Caco-2 (cell line): ENCODE results near the gene RASSF7. TPM values are rescaled to one million over a fixed set of nuclear protein-coding genes. Genes with fewer than 3 reads are reported as not detected.

ENCODE experiments used
- BruUV-seq: library from RNA; stranded (reverse); fragments of 400-500 nt; replicated peaks from 2 replicates; lab custom pipeline; 2021; lab: Mats Ljungman, UMichigan
- CTCF ChIA-PET: fragments of 300-600 bp; sonication (Branson Sonifier 250); formaldehyde crosslinking; loops from one replicate; lab custom pipeline; 2022; ENCODE audit warnings: antibody characterized with exemption; lab: Charles Lee
- POLR2A ChIA-PET: fragments of 300-600 bp; sonication (Branson Sonifier 250); formaldehyde crosslinking; loops from one replicate; lab custom pipeline; 2022; ENCODE audit warnings: antibody characterized with exemption; lab: Charles Lee
- DNase-seq, 2 experiments: peaks; one replicate each; pipeline versions ENCODE4 v3.0.0 to v3.0.0-alpha.2; 2020 to 2022
- H3K27me3 ChIP-seq: replicated peaks from 2 replicates; pipeline ENCODE4 v1.6.0; 2011; ENCODE audit warnings: low read length; ENCODE audit not compliant: control insufficient read depth, insufficient read depth
- H3K36me3 ChIP-seq: 2 replicates; pipeline ENCODE4 v1.5.1; 2011; ENCODE audit warnings: low read length; ENCODE audit not compliant: control insufficient read depth, insufficient read depth
- H3K4me1 ChIP-seq: fragments of 250-450 bp; sonication (Bioruptor Pico); 2 replicates; pipeline ENCODE4 v1.5.1; 2020; ENCODE audit warnings: mild to moderate bottlenecking
- H3K4me3 ChIP-seq: 2 replicates; pipeline ENCODE4 v1.5.1; 2011; ENCODE audit warnings: low read depth, mild to moderate bottlenecking, control low read depth, low read length
- H3K9me3 ChIP-seq: fragments of 250-450 bp; sonication (Bioruptor Pico); 2 replicates; pipeline ENCODE4 v1.5.1; 2020; ENCODE audit warnings: mild to moderate bottlenecking, moderate library complexity
- H3K27ac Mint-ChIP-seq: one replicate; pipeline ENCODE4 v1.8.0; 2022; ENCODE audit warnings: mixed read lengths; ENCODE audit not compliant: unreplicated experiment
- H3K27me3 Mint-ChIP-seq: one replicate; pipeline ENCODE4 v1.8.0; 2022; ENCODE audit warnings: mixed read lengths; ENCODE audit not compliant: insufficient read depth, unreplicated experiment
- H3K36me3 Mint-ChIP-seq: one replicate; pipeline ENCODE4 v1.8.0; 2022; ENCODE audit warnings: mild to moderate bottlenecking, mixed read lengths; ENCODE audit not compliant: insufficient read depth, unreplicated experiment
- H3K4me1 Mint-ChIP-seq: one replicate; pipeline ENCODE4 v1.8.0; 2022; ENCODE audit warnings: low read depth, mixed read lengths; ENCODE audit not compliant: unreplicated experiment
- H3K4me3 Mint-ChIP-seq: one replicate; pipeline ENCODE4 v1.8.0; 2022; ENCODE audit warnings: mild to moderate bottlenecking, moderate library complexity, mixed read lengths; ENCODE audit not compliant: unreplicated experiment
- H3K9me3 Mint-ChIP-seq: one replicate; pipeline ENCODE4 v1.8.0; 2022; ENCODE audit warnings: mixed read lengths; ENCODE audit not compliant: unreplicated experiment
- intact Hi-C: fragments of 100-400 bp; cut with micrococcal nuclease; formaldehyde crosslinking; loops from one replicate; pipeline ENCODE4 v1.10.0; 2022; ENCODE audit not compliant: unreplicated experiment
- total RNA-seq: library from RNA; stranded (reverse); gene quantifications from 2 replicates; pipeline ENCODE4 v1.2.3, GENCODE V29; 2022
- TF ChIP-seq, protein P1 (sequence below), 2 experiments: fragments of 200-600 bp in 1 of 2; IDR thresholded peaks; 1 replicate in 1 of 2; 2 replicates in 1 of 2; pipeline versions ENCODE4 v1.5.1 to v1.8.0; 2011 to 2022; ENCODE audit warnings: antibody characterized with exemption in 1 of 2, control low read depth in 1 of 2, inconsistent platforms in 1 of 2, low read depth in 1 of 2, low read length in 1 of 2, mild to moderate bottlenecking in 1 of 2, moderate library complexity in 1 of 2; ENCODE audit not compliant: insufficient read depth in 1 of 2, severe bottlenecking in 1 of 2, unreplicated experiment in 1 of 2

RASSF7 gene
- total RNA-seq, 1 experiment from 2014 or later, result 65.5 TPM

- Mint-ChIP-seq H3K4me1 (no peaks in the 10 kb centered on the region), H3K4me3 (no peak overlapping the region), H3K27ac (peak overlapping the region; percentile 69), H3K36me3 (peaks cover 94% of the 10 kb centered on the region), H3K9me3 (no peaks in the 10 kb centered on the region), H3K27me3 (no peaks in the 10 kb centered on the region)
- H3K9me3 ChIP-seq, result no peaks in the 10 kb centered on the region
- H3K27me3 ChIP-seq, result no peaks in the 10 kb centered on the region
- no peak for DNase-seq
- ChIA-PET CTCF (no interaction called here), POLR2A (interaction anchor here (0.6 kb wide), 1 partner anchor 17 kb away, joined by 3 read pairs; no protein-coding TSS in a partner anchor)
- H3K4me1 ChIP-seq, result peaks cover under 1% of the 10 kb centered on the region; the same call in 1 of the 2 replicates
- intact Hi-C loops, result no loop called here
- H3K36me3 ChIP-seq, result peaks cover 18% of the 10 kb centered on the region
- no peak overlapping the region for H3K4me3 ChIP-seq
- BruUV-seq, result no TSS peak
- TF ChIP-seq, protein P1, sequence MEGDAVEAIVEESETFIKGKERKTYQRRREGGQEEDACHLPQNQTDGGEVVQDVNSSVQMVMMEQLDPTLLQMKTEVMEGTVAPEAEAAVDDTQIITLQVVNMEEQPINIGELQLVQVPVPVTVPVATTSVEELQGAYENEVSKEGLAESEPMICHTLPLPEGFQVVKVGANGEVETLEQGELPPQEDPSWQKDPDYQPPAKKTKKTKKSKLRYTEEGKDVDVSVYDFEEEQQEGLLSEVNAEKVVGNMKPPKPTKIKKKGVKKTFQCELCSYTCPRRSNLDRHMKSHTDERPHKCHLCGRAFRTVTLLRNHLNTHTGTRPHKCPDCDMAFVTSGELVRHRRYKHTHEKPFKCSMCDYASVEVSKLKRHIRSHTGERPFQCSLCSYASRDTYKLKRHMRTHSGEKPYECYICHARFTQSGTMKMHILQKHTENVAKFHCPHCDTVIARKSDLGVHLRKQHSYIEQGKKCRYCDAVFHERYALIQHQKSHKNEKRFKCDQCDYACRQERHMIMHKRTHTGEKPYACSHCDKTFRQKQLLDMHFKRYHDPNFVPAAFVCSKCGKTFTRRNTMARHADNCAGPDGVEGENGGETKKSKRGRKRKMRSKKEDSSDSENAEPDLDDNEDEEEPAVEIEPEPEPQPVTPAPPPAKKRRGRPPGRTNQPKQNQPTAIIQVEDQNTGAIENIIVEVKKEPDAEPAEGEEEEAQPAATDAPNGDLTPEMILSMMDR (IDR thresholded peaks at IDR 0.05; ENCODE audit: insufficient read depth in 1 of 2, low read depth in 1 of 2, low read length in 1 of 2, severe bottlenecking in 1 of 2, unreplicated experiment in 1 of 2), result no peak
Observed at GRCh38 chr11:607971-608659, 47.3 kb downstream of the RASSF7 start.

- DNase-seq, result no peak
- H3K27ac Mint-ChIP-seq, result peak overlapping the region; percentile 69
- BruUV-seq, result TSS peak; percentile 29
- no peak overlapping the region for H3K4me3 Mint-ChIP-seq
- H3K36me3 Mint-ChIP-seq, result peaks cover 94% of the 10 kb centered on the region
- POLR2A ChIA-PET, result interaction anchor here (0.6 kb wide), 1 partner anchor 18 kb away, joined by 3 read pairs; no protein-coding TSS in a partner anchor
- Histone ChIP-seq H3K4me1 (peaks cover 6% of the 10 kb centered on the region), H3K4me3 (no peak overlapping the region), H3K9me3 (no peaks in the 10 kb centered on the region), H3K27me3 (no peaks in the 10 kb centered on the region), H3K36me3 (peaks cover 18% of the 10 kb centered on the region)
- TF ChIP-seq, protein P1 (IDR thresholded peaks at IDR 0.05; ENCODE audit: insufficient read depth in 1 of 2, low read depth in 1 of 2, low read length in 1 of 2, severe bottlenecking in 1 of 2, unreplicated experiment in 1 of 2), result no peak
- H3K4me1 Mint-ChIP-seq, result no peaks in the 10 kb centered on the region
- CTCF ChIA-PET, result no interaction called here
- H3K27me3 Mint-ChIP-seq, result no peaks in the 10 kb centered on the region
- H3K9me3 Mint-ChIP-seq, result no peaks in the 10 kb centered on the region
- intact Hi-C loops, result no loop called here
Observed at GRCh38 chr11:608791-609251, 48.1 kb downstream of the RASSF7 start.

DNA sequence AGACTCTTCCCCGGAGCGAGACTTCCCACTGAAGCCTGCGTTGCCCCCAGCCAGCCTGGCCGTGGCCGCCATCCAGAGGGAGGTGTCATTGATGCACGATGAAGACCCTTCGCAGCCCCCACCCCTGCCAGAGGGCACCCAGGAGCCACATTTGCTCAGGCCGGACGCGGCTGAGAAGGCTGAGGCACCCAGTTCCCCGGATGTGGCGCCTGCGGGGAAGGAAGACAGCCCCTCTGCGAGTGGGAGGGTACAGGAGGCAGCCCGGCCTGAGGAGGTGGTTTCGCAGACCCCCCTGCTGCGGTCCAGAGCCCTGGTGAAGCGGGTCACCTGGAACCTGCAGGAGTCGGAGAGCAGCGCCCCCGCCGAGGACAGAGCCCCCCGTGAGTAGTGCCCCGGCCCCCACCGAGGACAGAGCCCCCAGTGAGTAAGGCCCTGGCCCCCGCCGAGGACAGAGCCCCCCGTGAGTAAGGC, 48.6 kb downstream of the RASSF7 start:
- Mint-ChIP-seq H3K4me1 (peaks cover 2% of the 10 kb centered on the region), H3K27ac (no peak overlapping the region), H3K27me3 (no peaks in the 10 kb centered on the region), H3K36me3 (peaks cover 94% of the 10 kb centered on the region), H3K9me3 (no peaks in the 10 kb centered on the region), H3K4me3 (no peak overlapping the region)
- Histone ChIP-seq H3K27me3 (no peaks in the 10 kb centered on the region), H3K4me1 (peaks cover 11% of the 10 kb centered on the region), H3K4me3 (no peak overlapping the region), H3K36me3 (peaks cover 18% of the 10 kb centered on the region), H3K9me3 (no peaks in the 10 kb centered on the region)
- no TSS peak for BruUV-seq
- ChIA-PET CTCF (no interaction called here), POLR2A (no interaction called here)
- DNase-seq, result no peak
- TF ChIP-seq, protein P1 (IDR thresholded peaks at IDR 0.05; ENCODE audit: insufficient read depth in 1 of 2, low read depth in 1 of 2, low read length in 1 of 2, severe bottlenecking in 1 of 2, unreplicated experiment in 1 of 2), result no peak
- intact Hi-C loops, result no loop called here
